ENCODE data around the gene RAB6C. TPM values are rescaled to one million over a fixed set of nuclear protein-coding genes. Genes with fewer than 3 reads are reported as not detected.
A peak's percentile ranks its signal among the peaks of the same experiment; 100 is the strongest.
"Not testable (repeated sequence)": the region's sequence is repeated elsewhere in the genome, so short reads cannot be mapped to it uniquely, and the experiment has no call there.

The RAB6C gene
- not detected in 2 replicates for total RNA-seq (2014; rRNA removed; shearing (Covaris generic))
- polyA plus RNA-seq (2015; cell fraction: cytosol; rRNA removed), result 0.02 TPM in 1 of 2 replicates, not detected in the other
- not detected in 2 replicates for polyA plus RNA-seq (2015; cell fraction: nucleus; rRNA removed)

DNA sequence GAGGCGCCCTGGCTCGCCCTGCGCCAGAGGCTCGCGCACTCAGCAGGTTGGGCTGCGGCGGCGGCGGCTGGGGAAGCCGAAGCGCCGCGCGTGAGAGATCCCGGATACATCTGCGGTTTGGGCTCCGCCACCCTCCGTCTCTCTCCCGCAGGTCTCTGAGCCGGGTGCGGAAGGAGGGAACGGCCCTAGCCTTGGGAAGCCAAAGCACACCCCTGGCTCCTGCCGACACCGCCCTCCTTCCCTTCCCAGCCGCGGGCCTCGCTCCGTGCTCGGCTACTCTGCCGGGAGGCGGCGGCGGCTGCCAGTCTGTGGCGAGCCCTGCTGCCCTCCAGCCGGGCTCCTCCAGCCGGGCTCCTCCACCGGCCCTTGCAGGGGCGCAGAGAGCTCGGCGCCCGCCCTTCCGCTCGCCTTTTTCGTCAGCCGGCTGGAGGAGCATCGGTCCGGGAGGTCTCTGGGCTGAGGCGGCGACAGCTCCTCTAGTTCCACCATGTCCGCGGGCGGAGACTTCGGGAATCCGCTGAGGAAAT, at the start of gene RAB6C:
RAB6C (plus strand) TSS at position 38 of the 527 bp plus-strand sequence; CDS start at position 488, 450 bp downstream.
- not testable (repeated sequence) for DNase-seq (ENCODE audit: low read depth)

DNA sequence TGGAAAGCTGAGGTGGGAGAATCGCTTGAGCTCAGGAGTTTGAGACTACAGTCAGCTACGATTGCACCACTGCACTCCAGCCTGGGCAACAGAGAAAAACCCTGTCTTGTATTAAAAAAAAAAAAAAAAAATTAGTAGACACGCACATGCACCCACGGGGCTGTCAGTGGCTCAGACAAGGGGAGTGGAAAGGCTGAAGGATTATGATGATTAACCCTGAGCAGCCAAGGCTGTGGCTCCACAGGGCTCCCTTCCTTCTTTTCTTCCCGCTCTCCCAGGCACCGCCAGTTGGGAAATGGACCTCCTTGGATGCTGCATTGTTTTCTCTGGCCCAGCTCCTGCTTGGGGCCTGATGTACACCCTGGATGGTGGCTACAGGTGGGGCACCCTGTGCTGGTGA, 49.0 kb upstream of the RAB6C start:
- no peak for DNase-seq (ENCODE audit: low read depth)

DNA sequence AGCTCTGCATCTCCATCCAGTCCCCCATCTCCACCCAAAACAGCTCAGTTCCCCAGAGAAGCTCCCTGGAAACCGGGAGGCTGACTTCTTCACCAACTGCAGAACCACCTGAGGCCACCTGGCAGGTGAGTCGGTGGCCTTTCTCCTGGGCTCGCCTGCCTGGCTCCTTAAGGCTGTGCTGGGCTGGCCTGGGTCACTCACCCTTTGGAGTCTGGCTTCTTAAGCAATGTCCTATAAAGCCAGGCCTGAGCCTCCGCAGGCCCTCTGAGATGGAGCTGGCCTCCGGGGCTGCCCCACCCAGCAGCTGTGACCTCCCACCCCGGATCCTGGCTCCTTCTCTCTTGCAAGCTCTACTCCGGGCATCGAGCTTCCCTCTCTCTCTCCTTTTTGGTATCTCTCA, 46.1 kb upstream of the RAB6C start:
- DNase-seq (ENCODE audit: low read depth), result not testable (repeated sequence)

DNA sequence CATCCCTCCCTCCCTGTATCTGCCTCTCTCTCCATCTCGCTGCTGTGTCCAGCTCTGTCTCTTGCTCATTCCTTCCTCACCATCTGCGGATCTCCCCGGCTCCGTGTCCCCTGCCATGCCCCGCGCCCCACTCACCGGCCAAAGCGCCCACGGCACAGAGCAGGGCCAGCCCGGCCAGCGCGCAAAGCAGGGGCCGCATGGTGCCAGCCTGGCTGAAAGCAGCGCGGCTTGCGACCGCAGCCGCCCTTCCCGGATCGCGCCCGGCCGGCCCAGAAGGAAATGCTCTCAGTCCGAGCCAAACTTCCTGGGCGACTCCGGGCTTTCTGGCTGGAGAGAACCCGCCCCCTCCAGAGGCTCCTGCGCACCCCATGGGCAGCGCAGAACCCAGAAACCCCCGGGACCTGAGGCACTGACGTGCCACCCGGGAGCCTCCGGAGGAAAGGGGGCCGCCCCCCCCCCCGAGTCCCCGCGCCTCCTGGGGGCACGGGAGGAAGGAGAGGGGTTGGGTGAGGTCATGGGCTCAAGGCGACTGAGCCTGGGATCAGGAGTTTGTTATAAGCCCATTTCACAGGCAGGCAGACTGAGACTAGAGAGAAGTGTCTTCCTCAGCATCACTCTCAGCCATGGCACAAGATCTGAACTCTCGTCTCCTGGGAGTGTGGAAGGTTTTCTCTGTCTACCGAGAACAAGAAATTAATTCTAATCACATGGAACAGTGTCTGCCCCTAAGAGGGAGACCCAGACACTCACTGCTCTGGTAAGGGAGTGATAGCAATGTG, 45.2 kb upstream of the RAB6C start:
- no peak for DNase-seq (ENCODE audit: low read depth)

DNA sequence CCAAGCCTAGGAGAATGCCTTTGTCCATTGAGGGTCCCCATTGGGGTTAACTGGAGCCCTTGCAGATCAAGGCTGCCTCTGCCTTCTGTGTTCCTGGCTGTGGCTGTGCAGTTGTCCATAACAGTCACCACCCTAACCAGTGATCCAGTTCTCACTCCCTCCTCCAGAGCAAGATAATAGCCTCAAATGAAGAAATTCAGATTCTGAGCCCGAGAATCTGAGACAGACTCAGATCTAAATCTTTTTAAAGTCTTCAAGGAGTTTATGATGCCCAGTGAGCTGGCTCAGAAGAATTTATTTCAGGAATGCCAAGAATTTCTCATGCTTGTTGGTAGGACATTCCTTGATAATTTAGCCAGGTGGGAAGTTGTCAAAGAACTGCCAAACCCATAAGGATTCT, 44.3 kb upstream of the RAB6C start:
- peak; percentile 27 for DNase-seq (ENCODE audit: low read depth)

DNA sequence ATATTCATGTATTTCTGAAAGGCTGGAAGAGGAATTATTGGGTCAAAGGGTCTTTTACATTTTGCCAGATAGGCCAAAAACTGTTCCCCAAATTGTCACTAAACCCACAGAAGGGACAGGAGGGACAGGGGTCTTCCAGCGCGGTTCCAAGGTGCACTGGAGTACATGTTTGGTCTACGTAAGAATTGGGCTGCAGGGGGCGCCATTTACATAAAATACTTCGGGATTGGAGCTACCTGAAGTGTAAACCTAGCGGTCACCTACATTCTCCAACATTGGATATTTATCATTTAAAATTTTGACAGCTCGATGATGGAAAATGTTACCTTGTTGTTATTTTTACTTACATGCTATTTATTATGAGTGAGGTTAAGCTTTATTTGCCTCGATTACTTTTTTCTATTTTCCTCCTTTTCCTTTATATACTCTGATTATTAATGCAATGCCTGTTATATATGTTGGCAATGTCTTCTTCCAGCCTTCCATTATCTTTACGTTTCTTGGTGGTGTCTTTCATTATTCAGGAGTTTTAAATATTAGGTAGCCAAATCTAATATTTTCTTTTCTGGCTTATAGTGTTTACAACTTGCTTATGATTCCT, 43.0 kb upstream of the RAB6C start:
- no peak for DNase-seq (ENCODE audit: low read depth)

DNA sequence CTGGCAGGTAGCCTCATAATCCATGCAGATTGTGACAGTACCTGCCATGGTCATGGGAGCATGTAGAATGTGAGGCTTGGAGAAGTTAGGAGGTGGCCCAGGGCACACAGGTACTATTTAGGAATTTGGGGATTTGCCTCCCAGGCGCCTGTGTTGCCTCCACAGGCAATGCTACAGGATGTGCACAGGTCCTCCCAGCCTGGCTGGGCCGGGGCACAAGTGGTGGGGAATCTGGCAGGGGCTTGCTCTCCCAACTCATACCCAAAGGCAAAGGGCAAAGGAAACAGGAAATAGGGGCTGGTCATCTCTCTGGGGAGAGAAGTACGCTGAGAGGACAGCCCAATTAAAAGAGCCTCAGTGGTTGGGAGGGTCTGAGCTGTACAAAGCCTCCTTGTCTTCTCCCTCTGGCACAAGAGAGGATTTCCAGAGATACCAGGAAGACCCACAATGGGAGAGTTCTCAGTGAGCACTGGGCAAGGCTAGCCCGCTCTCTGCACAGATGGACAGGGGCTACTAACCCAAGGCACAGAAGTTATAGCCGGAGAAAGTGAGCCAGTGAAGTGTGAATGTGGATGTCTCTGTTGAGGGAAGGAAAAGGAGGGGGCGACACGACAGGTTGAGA, 40.5 kb upstream of the RAB6C start:
- DNase-seq (ENCODE audit: low read depth), result not testable (repeated sequence)

DNA sequence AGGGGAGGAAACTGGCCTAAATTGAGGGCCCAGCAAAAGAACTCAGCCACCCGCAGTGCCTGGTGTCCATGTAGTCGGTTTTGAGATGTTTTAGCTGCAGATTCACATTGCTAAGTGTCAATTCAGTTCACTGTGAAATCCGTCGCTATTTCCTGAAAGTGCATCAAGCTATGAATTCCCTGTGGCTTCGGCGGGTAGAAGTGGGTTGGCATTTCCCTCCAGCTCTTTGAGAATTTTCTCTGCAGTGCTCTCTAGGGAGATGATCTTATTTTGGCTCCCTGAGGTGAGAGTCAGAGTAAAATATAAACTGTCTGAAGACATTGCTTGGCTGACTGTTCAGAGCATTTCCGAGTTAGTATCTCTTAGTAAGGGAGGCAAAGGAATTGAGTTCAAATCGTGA, 36.0 kb upstream of the RAB6C start:
- DNase-seq (ENCODE audit: low read depth), result not testable (repeated sequence)

DNA sequence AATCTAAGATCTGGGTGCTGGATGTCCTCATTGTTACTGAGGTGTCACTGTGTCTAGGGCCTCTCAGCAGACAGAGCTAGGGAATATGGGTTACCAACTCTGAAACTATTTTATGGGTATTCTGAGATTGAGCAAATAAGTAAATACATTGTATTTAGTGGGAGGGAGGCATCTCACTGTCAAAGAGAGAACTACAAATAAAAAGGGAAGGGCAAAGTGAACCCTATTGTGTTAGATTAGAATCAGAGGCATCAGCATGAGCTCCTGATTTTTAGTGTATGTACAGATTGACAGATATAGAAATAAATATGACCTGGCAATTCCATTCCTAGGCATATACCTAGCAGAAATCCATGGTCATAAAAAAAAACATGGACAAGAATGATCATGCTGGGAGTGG, 33.9 kb upstream of the RAB6C start:
- DNase-seq (ENCODE audit: low read depth), result no peak

DNA sequence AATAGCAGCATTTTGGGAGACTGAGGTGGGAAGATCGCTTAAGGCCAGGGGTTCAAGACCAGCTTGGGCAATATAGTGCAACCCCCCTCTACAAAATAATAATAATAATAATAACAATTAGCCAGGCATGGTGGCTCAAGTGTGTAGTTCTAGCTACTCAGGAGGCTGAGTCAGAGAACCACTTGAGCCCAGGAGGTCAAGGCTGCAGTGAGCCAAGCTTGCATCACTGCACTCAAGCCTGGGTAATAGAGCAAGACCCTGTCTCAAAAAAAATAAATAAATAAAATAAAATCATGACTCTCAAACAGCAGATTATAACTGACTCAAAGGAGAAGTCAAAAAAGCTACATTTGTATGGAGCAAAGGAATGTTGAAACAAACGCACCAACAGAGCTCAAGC, 31.8 kb upstream of the RAB6C start:
- DNase-seq (ENCODE audit: low read depth), result not testable (repeated sequence)

DNA sequence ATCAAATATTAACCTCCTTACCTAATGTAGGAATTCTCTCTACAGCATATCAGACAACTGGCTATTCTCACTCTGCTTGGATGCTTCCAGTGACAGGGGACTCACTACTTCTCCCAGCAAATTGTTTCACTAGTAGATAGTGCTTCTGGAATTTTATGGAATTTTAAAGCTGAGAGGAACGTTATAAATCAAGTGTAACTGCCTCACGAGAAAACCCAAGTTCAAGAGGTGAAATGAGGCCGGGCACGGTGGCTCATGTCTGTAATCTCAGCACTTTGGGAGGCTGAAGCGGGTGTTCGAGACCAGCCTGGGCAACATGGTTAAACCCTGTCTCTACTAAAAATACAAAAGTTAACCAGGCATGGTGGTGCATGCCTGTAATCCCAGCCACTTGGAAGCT, 23.3 kb upstream of the RAB6C start:
- not testable (repeated sequence) for DNase-seq (ENCODE audit: low read depth)

DNA sequence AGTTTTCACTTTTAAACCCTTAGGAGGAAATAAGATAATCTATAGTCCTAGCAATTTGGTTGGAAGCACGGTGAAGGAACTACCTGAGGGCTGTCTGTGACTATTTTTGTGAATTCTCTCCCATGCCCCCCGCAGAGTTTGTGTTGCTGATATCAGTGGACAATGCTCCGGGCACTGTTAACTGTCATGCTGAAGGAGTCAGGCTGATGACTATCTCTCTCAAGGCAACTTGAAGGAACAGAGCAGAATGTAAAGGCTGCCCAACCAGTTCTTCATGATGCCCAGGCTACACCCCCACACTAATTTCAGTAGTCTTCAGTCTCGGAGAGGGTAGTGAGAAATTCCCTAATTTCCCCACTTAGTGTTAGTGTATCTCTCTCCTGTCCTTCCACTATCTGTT, 21.6 kb upstream of the RAB6C start:
- no peak for DNase-seq (ENCODE audit: low read depth)

DNA sequence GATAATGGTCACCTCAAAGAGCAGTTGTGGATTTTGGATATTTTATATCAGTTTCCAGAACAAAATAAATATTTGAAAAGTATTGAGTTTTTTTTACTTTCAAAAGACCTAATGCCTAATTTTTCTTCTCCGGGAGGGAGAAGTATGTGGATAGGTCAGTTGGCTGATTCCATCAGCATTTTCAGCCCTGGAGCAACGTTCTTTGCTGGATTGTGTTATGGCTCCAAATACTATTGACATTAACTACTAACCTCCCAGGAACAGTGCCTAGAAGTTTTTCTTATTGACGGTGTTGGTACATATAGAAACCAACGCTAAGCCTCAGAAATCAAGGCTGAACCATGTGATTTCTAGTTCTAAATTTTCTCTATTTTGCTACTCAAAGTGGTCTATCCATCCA, 20.7 kb upstream of the RAB6C start:
- DNase-seq (ENCODE audit: low read depth), result not testable (repeated sequence)

DNA sequence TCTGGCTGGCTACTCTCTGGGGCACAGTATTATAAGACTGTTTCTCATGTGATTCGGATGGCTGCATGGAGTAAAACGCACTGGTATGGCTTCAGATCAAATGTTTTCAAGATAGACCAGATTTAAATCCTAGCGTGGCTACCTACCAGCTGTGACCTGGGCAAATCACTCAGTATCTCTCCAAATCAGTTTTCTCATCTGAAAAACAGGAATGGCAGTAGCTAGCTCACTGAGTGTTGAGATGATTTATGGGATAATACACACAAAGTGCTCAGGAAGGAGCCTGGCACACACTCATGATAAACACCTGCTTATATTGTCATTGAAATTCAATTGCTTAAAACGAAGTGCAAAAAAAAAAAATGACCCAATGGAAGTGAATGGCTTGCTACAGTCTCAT, 10.9 kb upstream of the RAB6C start:
- not testable (repeated sequence) for DNase-seq (ENCODE audit: low read depth)

DNA sequence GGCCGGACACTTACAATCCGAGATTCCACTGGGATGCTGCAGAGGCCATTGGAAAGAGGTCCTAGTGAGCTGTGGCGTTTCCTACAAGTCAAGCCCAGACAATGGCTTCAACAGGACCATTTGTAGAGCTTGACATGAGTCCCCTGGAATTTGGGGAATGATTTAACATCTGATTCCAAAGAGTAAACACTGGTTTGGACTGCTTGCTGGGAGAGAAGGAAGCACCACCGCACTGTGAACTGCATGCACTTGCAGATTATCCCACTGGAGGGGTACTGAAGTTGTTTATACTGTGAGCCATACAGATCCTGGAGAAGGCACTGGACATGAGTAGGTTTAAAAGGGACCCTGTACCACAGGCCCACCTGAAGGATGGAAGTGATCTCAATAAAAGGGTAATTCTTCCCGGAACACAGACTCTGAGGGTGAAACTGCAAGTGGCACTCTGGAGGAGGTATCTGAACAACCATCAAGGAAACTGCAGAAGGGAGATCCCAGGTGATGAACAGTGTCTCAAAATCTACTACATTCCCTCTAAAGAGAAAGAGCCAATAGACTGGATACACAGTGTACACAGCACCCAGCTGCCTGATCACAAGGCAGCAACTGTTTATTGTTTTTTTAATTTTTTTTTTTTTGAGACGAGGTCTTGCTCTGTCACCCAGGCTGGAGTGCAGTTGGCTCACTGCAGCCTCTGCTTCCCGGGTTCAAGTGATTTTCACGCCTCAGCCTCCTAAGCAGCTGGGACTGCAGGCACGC, 4.3 kb upstream of the RAB6C start:
- DNase-seq (ENCODE audit: low read depth), result no peak

DNA sequence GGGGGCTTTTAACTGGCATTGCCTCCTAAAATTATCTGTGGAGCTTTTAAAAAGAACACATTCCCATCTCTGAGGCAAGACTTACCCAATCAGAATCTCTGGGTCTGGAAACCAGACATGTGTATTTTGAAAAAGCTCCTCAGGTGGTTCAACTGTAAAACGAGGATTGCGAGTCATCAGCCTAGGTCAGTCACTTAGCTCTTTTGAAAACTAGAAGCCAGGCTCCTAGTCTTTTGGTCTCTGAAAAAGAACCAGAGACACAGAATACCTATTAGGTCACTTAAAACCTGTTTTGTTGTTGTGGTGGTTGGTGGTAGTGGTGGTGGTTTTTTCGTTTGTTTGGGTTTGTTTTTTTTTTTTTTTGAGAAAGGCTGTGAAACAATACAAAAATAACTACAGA, 2.5 kb upstream of the RAB6C start:
- DNase-seq (ENCODE audit: low read depth), result not testable (repeated sequence)

DNA sequence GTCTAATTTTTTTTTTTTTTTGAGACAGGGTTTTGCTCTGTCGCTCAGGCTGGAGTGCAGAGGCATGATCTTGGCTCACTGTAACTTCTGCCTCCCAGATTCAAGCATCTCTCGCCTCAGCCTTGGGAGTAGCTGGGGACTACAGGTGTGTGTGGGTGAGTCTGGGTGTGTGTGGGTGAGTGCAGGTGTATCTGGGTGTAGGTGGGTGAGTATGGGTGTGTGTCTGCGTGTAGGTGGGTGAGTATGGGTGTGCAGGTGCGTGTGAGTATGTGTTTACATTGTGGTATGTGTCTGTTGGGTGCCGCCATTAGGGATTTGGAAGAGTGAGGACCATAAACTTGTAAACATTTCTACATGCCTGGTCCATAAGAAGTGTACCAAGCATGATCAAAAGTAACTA, 1.5 kb upstream of the RAB6C start:
- no peak for DNase-seq (ENCODE audit: low read depth)

DNA sequence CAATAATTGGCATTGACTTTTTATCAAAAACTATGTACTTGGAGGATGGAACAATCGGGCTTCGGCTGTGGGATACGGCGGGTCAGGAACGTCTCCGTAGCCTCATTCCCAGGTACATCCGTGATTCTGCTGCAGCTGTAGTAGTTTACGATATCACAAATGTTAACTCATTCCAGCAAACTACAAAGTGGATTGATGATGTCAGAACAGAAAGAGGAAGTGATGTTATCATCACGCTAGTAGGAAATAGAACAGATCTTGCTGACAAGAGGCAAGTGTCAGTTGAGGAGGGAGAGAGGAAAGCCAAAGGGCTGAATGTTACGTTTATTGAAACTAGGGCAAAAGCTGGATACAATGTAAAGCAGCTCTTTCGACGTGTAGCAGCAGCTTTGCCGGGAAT, 780 bp downstream of the RAB6C start:
- DNase-seq (ENCODE audit: low read depth), result not testable (repeated sequence)

DNA sequence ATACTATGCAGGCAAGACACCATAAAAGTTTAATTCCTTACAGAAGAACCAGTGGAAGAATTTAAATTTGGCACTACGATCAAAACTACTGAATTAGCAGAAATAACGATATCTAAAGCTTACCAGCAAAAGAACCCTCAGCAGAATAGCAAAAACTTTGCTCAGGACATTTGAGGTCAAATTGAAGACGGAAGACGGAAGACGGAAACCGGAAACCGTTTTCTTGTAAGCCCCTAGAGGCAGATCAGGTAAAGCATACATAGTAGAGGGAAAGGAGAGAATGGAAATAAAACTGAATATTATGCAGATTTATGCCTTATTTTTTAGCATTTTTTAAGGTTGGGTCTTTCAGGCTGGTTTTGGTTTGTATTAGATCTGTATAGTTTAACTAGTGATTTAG, 2.2 kb downstream of the RAB6C start:
- not testable (repeated sequence) for DNase-seq (ENCODE audit: low read depth)

DNA sequence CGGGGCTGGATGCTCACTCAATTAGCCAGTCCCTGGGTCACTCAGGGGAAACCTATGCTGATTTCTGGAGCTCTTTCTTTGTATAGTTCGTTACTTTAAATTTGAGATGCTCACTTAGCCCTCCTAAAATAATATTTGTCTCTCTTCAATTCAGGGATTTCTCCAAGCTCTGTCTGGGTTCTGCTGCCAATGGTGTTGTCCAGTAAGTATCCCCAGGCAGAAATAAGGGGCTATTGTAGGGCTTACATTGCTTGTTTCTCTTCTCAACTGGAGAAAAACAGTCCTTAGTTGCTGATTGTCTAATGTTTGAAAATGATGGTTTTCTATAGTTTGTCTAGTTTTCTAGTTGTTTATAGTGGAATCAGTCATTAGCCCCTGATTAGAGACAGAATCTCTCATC, 5.0 kb downstream of the RAB6C start:
- no peak for DNase-seq (ENCODE audit: low read depth)

DNA sequence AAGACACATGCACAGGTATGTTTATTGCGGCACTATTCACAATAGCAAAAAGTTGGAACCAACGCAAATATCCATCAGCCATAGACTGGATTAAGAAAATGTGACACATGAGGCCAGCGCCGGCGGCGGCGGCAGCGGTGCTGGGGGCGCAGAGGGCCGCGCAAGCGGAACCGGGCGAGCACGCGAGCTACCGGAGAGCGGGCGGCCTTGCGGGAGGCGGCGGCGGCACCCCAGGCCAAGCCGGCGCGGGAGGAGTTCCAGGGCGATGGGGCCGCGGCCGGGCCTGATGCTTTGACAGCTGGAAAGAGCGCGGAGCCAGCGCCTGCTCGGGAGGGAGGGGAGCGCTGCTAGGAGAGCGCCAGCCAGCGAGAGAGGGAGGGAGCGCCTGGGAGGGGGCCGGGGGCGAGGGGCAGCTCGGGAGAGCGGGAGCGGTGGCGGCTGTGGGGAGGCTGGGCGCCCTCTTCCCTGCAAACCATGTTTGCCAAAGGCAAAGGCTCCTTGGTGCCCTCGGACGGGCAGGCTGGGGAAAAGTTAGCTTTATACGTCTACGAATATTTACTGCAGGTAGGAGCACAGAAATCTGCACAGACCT, 13.0 kb downstream of the RAB6C start:
- DNase-seq (ENCODE audit: low read depth), result not testable (repeated sequence)

All from HT1080 (cell line).